ENCODE results near the gene RPL12. TPM values are rescaled to one million over a fixed set of nuclear protein-coding genes. Genes with fewer than 3 reads are reported as not detected.

Gene RPL12
- total RNA-seq, 4 donors from 2014 or later: 2,461 to 2,856 (median 2,671) TPM

GRCh38 chr9:127438394-127438793 lies 12.8 kb downstream of the RPL12 start:
- no peak for TF ChIP-seq POLR2A (IDR thresholded peaks at IDR 0.05)
- TF ChIP-seq CTCF (IDR thresholded peaks at IDR 0.05): no peak
- intact Hi-C loops (cut with DNase I; ENCODE audit: low total_unique reads): no loop called here
- WGBS, 2 donors: 84 to 90% methylated on average over 9 of the region's 9 CpGs
- no peak for DNase-seq (ENCODE audit: low spot score in 2 of 2)
- H3K4me3 ChIP-seq (ENCODE audit: low read depth, poor library complexity, severe bottlenecking): no peak overlapping the region

DNA sequence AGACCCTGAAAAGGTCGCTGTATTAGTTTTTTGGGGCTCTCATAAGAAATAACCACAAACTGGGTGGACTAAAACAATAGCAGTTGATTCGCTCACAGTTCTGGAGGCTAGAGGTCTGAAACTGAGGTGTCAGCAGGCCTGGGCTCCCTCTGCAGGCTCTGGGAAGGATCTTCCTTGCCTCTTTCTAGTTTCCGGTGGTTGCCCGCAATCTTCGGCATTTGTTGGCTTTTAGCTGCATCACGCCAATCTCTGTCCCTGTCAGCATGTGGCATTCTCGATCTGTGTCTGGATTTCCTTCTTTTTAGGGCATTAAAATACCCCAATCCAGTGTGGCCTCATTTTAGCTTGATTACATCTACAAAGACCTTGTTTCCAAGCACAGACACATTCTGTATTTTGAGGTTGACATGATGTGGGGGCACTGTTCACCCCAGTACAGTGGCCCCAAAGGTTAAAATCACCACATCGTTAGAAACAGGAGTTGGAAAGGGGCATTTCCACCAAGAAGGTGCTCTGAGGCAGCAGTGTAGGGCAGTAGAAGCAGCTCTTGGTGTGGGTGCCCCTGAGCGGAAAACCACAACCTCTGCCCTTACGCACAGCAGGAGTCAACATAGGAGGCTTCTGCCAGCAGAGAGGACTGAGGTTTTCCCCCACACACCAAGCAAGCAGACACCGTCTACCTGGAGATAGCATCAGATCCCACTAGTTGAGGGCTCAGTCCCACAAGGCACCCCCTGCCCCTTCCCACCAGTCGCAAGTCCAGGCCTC lies 13.5 kb downstream of the RPL12 start:
- intact Hi-C loops (cut with DNase I; ENCODE audit: low total_unique reads): no loop called here
- WGBS, 2 donors: 87 to 94% methylated on average over 12 of the region's 12 CpGs

GRCh38 chr9:127430415-127430814 lies 20.8 kb downstream of the RPL12 start:
- no peak for DNase-seq (ENCODE audit: low spot score in 2 of 2)
- intact Hi-C loops (cut with DNase I; ENCODE audit: low total_unique reads): no loop called here

More for the DNA sequence above, 13.5 kb downstream of the RPL12 start:
- no peak for TF ChIP-seq CTCF (IDR thresholded peaks at IDR 0.05)
- DNase-seq (ENCODE audit: low spot score in 2 of 2): no peak
- H3K4me3 ChIP-seq (ENCODE audit: low read depth, poor library complexity, severe bottlenecking): no peak overlapping the region

GRCh38 chr9:127428348-127428747 lies 22.9 kb downstream of the RPL12 start:
- no peak for DNase-seq (ENCODE audit: low spot score in 2 of 2)
- intact Hi-C loops (cut with DNase I; ENCODE audit: low total_unique reads): no loop called here
- H3K4me3 ChIP-seq (ENCODE audit: low read depth, poor library complexity, severe bottlenecking): no peak overlapping the region
- no peak for TF ChIP-seq CTCF (IDR thresholded peaks at IDR 0.05)
- no peak for TF ChIP-seq POLR2A (IDR thresholded peaks at IDR 0.05)
- WGBS, 2 donors: 90% methylated on average over 3 of the region's 3 CpGs

More at GRCh38 chr9:127430415-127430814, 20.8 kb downstream of the RPL12 start:
- WGBS, 2 donors: 88 to 96% methylated on average over 8 of the region's 8 CpGs
- H3K4me3 ChIP-seq (ENCODE audit: low read depth, poor library complexity, severe bottlenecking): no peak overlapping the region
- TF ChIP-seq CTCF (IDR thresholded peaks at IDR 0.05) (no peak), POLR2A (IDR thresholded peaks at IDR 0.05) (no peak)

DNA sequence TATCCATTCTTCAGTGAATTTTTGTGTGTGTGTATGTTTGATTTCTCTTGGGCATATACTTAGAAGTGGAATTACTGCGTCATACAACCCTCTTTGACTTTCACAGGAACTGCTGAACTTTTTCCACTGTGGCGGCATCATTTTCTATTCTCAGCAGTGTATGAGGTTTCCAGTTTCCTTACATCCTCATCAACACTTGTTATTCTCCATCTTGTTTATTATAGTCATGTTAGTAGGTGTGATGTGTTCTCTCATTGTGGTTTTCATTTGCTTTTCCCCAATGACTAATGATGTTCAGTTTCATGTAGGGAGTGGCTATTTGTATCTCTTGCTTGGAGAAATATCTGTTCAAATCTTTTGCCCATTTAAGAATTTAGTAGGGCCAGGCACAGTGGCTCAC lies 24.4 kb downstream of the RPL12 start:
- intact Hi-C loops (cut with DNase I; ENCODE audit: low total_unique reads): no loop called here
- no peak for TF ChIP-seq POLR2A (IDR thresholded peaks at IDR 0.05)
- TF ChIP-seq CTCF (IDR thresholded peaks at IDR 0.05): no peak
- 90 to 93% methylated on average over 2 of the region's 2 CpGs for WGBS, 2 donors
- DNase-seq (ENCODE audit: low spot score in 2 of 2): no peak
- H3K4me3 ChIP-seq (ENCODE audit: low read depth, poor library complexity, severe bottlenecking): no peak overlapping the region

DNA sequence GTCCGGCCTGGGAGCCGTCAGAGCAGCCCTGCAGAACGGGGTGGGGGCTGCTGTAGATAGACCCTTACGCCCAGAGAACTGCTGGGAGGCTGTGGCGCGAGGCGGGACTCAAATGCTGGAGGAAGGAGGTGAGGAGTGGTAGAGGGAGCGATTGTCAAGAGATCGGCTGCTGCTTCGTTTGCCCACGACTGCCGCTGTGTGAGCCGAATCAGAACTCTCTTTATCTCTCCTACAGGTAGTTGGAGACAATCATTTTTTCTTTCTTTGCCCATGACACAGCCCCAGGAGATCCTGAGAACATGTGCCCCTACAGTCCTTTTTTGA lies 26.6 kb downstream of the RPL12 start:
- no peak for DNase-seq (ENCODE audit: low spot score in 2 of 2)
- TF ChIP-seq POLR2A (IDR thresholded peaks at IDR 0.05) (no peak), CTCF (IDR thresholded peaks at IDR 0.05) (no peak)
- 0 to 1% methylated on average over 13 of the region's 13 CpGs for WGBS, 2 donors
- H3K4me3 ChIP-seq (ENCODE audit: low read depth, poor library complexity, severe bottlenecking): peak overlapping the region; percentile 86
- intact Hi-C loops (cut with DNase I; ENCODE audit: low total_unique reads): no loop called here

All from lower leg skin (tissue), 4 donors.